Hematopoietic multipotent progenitor cell treated with erythropoietin and hydrocortisone succinate and interleukin-3 and kit ligand, for 17 days (in vitro differentiated cells): ENCODE results near the gene FCRLA.
"Not testable (repeated sequence)": the region's sequence is repeated elsewhere in the genome, so short reads cannot be mapped to it uniquely, and the experiment has no call there.

ENCODE experiments used
- DNase-seq: peaks from one replicate; pipeline ENCODE4 v3.0.0-alpha.2; 2015; ENCODE audit warnings: low spot score

The FCRLA gene

GRCh38 chr1:161706482-161707347, at the start of gene FCRLA:
Gene FCRLA (plus strand): TSS chr1:161707229. CDS start chr1:161707265, 36 bp downstream.
- no peak for DNase-seq

GRCh38 chr1:161658524-161658923, 48.5 kb upstream of the FCRLA start:
- DNase-seq = not testable (repeated sequence)

- DNase-seq = not testable (repeated sequence)
These were observed 45.2 kb upstream of the FCRLA start for GRCh38 chr1:161661660-161662311.

GRCh38 chr1:161662684-161663339, 44.2 kb upstream of the FCRLA start, which contains the start of gene FCGR2B:
Gene FCGR2B (plus strand): TSS chr1:161663143. CDS start chr1:161663242, 99 bp downstream.
- not testable (repeated sequence) for DNase-seq

- not testable (repeated sequence) for DNase-seq
These were observed 43.5 kb upstream of the FCRLA start for GRCh38 chr1:161663569-161663968.

- DNase-seq = not testable (repeated sequence)
These were observed 42.3 kb upstream of the FCRLA start for GRCh38 chr1:161664689-161665088.

- DNase-seq = not testable (repeated sequence)
These were observed 35.7 kb upstream of the FCRLA start for GRCh38 chr1:161671045-161672020.

GRCh38 chr1:161673437-161673836, 33.6 kb upstream of the FCRLA start:
- DNase-seq = not testable (repeated sequence)

- not testable (repeated sequence) for DNase-seq
These were observed 32.6 kb upstream of the FCRLA start for GRCh38 chr1:161674447-161674846.

GRCh38 chr1:161674908-161675307, 32.1 kb upstream of the FCRLA start:
- not testable (repeated sequence) for DNase-seq

- DNase-seq = no peak
These were observed 30.6 kb upstream of the FCRLA start for GRCh38 chr1:161676441-161676840.

GRCh38 chr1:161676958-161677689, 29.9 kb upstream of the FCRLA start:
- DNase-seq = no peak

- DNase-seq = no peak
These were observed 28.5 kb upstream of the FCRLA start for GRCh38 chr1:161678500-161678899.

GRCh38 chr1:161681879-161682278, 25.1 kb upstream of the FCRLA start:
- DNase-seq = no peak

- DNase-seq = no peak
These were observed 18.1 kb upstream of the FCRLA start for GRCh38 chr1:161688946-161689345.

GRCh38 chr1:161691846-161692245, 15.2 kb upstream of the FCRLA start:
- no peak for DNase-seq

GRCh38 chr1:161693020-161693712, 13.9 kb upstream of the FCRLA start:
- DNase-seq = not testable (repeated sequence)

- DNase-seq = not testable (repeated sequence)
These were observed 8.7 kb upstream of the FCRLA start for GRCh38 chr1:161698302-161698701.

- no peak for DNase-seq
These were observed 4.8 kb upstream of the FCRLA start for GRCh38 chr1:161702250-161702649.

GRCh38 chr1:161705537-161705936, 1.5 kb upstream of the FCRLA start:
- no peak for DNase-seq
